HepG2 (cell line): ENCODE results near the gene MEMO1. TPM values are rescaled to one million over a fixed set of nuclear protein-coding genes. Genes with fewer than 3 reads are reported as not detected.

Experiments used
- HDAC2 ChIP-seq: sonication (generic); formaldehyde crosslinking; IDR thresholded peaks from 2 replicates; pipeline ENCODE4 v1.4.0; 2020; ENCODE audit warnings: missing genetic modification reagents
- IKZF4 ChIP-seq: sonication (generic); formaldehyde crosslinking; IDR thresholded peaks from 2 replicates; pipeline ENCODE4 v1.5.1; 2020; ENCODE audit warnings: borderline replicate concordance, mild to moderate bottlenecking, low read depth, missing genetic modification reagents; ENCODE audit errors: not compliant biosample characterization
- LCORL ChIP-seq, 2 experiments: fragments of 450-650 bp in 1 of 2; sonication (generic) in 1 of 2; formaldehyde crosslinking in 1 of 2; IDR thresholded peaks; 2 replicates each; pipeline versions ENCODE4 v1.5.0 to v1.6.1; 2017 to 2020; ENCODE audit warnings: antibody characterized with exemption in 1 of 2, missing genetic modification reagents in 1 of 2
- MTA1 ChIP-seq: sonication (generic); formaldehyde crosslinking; IDR thresholded peaks from 2 replicates; pipeline ENCODE4 v1.4.0; 2020; ENCODE audit warnings: missing genetic modification reagents, mild to moderate bottlenecking, borderline replicate concordance
- SAP130 ChIP-seq: IDR thresholded peaks from 2 replicates; pipeline ENCODE4 v1.6.1; 2016; ENCODE audit warnings: low read depth
- SKI ChIP-seq: fragments of 450-650 bp; IDR thresholded peaks from one replicate; pipeline ENCODE4 v1.6.1; 2018; ENCODE audit warnings: mild to moderate bottlenecking; ENCODE audit not compliant: partially characterized antibody
- ZNF33B ChIP-seq: sonication (generic); formaldehyde crosslinking; IDR thresholded peaks from 2 replicates; pipeline ENCODE4 v1.5.1; 2020; ENCODE audit warnings: mild to moderate bottlenecking, missing genetic modification reagents
- ZNF616 ChIP-seq: sonication (generic); formaldehyde crosslinking; IDR thresholded peaks from 2 replicates; pipeline ENCODE4 v1.5.0; 2020; ENCODE audit warnings: low read depth, mild to moderate bottlenecking, missing genetic modification reagents
- ZNF720 ChIP-seq: sonication (generic); formaldehyde crosslinking; IDR thresholded peaks from 2 replicates; pipeline ENCODE4 v1.4.0; 2020; ENCODE audit warnings: missing genetic modification reagents
- polyA plus RNA-seq, 8 experiments: library from polyadenylated mRNA; depleted of rRNA in 3 of 8; stranded (reverse) in 7 of 8; unstranded in 1 of 8; fragments of >200 nt; fragmentation: Illumina TruSeq in 4 of 8; extraction: Trizol in 4 of 8; gene quantifications; 2 replicates each; pipeline versions ENCODE4 v1.2.1 to v1.2.3, GENCODE V29; 2011 to 2016; ENCODE audit warnings: low read depth in 4 of 8, missing spikeins in 1 of 8, mixed read lengths in 1 of 8; ENCODE audit not compliant: insufficient read depth in 1 of 8
- total RNA-seq, 5 experiments: library from RNA; depleted of rRNA; stranded (reverse); fragments of >200 nt; fragmentation: Illumina TruSeq; extraction: Trizol; gene quantifications; 2 replicates each; pipeline ENCODE4 v1.2.3, GENCODE V29; 2016; ENCODE audit warnings: low read depth in 1 of 5
- TF ChIP-seq, protein P1 (sequence below): IDR thresholded peaks from 2 replicates; pipeline ENCODE4 v1.6.1; 2016
- TF ChIP-seq, protein P2 (sequence below): sonication (generic); formaldehyde crosslinking; IDR thresholded peaks from 2 replicates; pipeline ENCODE4 v1.4.0; 2020; ENCODE audit warnings: missing genetic modification reagents
- TF ChIP-seq, protein P3 (sequence below), 2 experiments: IDR thresholded peaks; 2 replicates each; pipeline ENCODE4 v1.6.1; 2011 to 2012; ENCODE audit warnings: low read length in 2 of 2, borderline replicate concordance in 1 of 2, low read depth in 1 of 2, mild to moderate bottlenecking in 1 of 2, moderate library complexity in 1 of 2
- TF ChIP-seq, protein P4 (sequence below): sonication (generic); formaldehyde crosslinking; IDR thresholded peaks from 2 replicates; pipeline ENCODE4 v1.5.1; 2020; ENCODE audit warnings: mild to moderate bottlenecking, missing genetic modification reagents, moderate library complexity
- TF ChIP-seq, protein P5 (sequence below): IDR thresholded peaks from 2 replicates; pipeline ENCODE4 v1.6.1; 2016; ENCODE audit warnings: low read depth, missing genetic modification reagents, missing compliant biosample characterization

MEMO1 gene
- total and polyA plus RNA-seq, 2 of the 13 experiments (the other 11 are each of a cell fraction or from before 2014, with no cell fraction given), result 69.8 to 81.6 TPM

DNA sequence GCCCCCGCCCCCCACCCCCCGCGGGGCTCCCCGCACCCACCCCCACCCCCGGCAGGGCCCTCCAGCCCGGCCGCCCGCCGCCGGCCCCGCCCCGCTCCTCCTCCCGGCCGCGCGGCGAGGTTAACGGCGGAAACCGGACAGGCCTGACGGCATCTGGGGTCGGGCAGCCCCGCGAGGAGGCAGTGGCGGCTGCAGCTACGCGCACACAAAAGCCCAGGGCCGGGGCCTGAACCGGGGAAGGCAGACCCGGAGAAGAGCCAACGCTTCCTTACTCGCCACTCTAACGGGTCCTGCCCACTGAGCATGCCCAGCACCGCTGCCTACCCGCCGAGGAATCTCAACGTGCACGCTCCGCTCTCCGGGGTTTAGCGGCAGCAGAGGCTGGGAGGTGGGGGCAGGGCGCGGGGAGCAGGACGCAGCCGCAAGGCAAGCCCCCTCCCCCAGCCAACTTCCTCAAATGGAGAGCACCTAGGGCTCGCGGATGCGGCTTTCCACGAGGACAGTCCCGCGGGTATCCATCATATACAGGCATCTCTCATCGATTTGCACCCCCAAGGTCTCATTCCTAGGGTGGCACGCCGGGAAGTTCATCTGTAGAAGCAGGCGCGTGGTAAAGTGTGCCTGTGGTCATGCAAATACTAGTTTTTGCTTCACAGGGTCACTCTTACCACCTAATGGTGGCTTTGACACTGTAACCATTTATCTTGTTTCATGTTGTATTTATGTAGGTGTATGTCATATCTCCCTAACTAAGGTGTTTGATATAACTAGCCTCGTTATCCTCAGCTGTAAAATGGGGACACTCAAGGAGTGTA is at the start of gene MEMO1 (continued):
- peak; percentile 90 for TF ChIP-seq IKZF4 (CRISPR knock-in tag)
- TF ChIP-seq, protein P1, sequence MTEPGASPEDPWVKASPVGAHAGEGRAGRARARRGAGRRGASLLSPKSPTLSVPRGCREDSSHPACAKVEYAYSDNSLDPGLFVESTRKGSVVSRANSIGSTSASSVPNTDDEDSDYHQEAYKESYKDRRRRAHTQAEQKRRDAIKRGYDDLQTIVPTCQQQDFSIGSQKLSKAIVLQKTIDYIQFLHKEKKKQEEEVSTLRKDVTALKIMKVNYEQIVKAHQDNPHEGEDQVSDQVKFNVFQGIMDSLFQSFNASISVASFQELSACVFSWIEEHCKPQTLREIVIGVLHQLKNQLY (CRISPR knock-in tag), result peak; percentile 82
- TF ChIP-seq ZNF33B (CRISPR knock-in tag), result peak; percentile 96
- TF ChIP-seq, protein P2, sequence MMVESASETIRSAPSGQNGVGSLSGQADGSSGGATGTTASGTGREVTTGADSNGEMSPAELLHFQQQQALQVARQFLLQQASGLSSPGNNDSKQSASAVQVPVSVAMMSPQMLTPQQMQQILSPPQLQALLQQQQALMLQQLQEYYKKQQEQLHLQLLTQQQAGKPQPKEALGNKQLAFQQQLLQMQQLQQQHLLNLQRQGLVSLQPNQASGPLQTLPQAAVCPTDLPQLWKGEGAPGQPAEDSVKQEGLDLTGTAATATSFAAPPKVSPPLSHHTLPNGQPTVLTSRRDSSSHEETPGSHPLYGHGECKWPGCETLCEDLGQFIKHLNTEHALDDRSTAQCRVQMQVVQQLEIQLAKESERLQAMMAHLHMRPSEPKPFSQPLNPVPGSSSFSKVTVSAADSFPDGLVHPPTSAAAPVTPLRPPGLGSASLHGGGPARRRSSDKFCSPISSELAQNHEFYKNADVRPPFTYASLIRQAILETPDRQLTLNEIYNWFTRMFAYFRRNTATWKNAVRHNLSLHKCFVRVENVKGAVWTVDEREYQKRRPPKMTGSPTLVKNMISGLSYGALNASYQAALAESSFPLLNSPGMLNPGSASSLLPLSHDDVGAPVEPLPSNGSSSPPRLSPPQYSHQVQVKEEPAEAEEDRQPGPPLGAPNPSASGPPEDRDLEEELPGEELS (CRISPR knock-in tag), result peak; percentile 86
- peak; percentile 82 for TF ChIP-seq SKI
- peak; percentile 95 for TF ChIP-seq SAP130 (CRISPR knock-in tag)
- TF ChIP-seq, protein P3, sequence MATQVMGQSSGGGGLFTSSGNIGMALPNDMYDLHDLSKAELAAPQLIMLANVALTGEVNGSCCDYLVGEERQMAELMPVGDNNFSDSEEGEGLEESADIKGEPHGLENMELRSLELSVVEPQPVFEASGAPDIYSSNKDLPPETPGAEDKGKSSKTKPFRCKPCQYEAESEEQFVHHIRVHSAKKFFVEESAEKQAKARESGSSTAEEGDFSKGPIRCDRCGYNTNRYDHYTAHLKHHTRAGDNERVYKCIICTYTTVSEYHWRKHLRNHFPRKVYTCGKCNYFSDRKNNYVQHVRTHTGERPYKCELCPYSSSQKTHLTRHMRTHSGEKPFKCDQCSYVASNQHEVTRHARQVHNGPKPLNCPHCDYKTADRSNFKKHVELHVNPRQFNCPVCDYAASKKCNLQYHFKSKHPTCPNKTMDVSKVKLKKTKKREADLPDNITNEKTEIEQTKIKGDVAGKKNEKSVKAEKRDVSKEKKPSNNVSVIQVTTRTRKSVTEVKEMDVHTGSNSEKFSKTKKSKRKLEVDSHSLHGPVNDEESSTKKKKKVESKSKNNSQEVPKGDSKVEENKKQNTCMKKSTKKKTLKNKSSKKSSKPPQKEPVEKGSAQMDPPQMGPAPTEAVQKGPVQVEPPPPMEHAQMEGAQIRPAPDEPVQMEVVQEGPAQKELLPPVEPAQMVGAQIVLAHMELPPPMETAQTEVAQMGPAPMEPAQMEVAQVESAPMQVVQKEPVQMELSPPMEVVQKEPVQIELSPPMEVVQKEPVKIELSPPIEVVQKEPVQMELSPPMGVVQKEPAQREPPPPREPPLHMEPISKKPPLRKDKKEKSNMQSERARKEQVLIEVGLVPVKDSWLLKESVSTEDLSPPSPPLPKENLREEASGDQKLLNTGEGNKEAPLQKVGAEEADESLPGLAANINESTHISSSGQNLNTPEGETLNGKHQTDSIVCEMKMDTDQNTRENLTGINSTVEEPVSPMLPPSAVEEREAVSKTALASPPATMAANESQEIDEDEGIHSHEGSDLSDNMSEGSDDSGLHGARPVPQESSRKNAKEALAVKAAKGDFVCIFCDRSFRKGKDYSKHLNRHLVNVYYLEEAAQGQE (IDR thresholded peaks at IDR 0.05; ENCODE audit: borderline replicate concordance in 1 of 2, low read depth in 1 of 2, low read length in 2 of 2), result peak in 1 of 2 experiments; percentile 60; a peak in 2 of 4 replicates
- TF ChIP-seq MTA1, result peak; percentile 98
- peak; percentile 92 for TF ChIP-seq HDAC2 (CRISPR knock-in tag)
- peak; percentile 88; the same call in 1 of the 2 replicates for TF ChIP-seq ZNF616 (CRISPR knock-in tag)
- TF ChIP-seq, protein P4, sequence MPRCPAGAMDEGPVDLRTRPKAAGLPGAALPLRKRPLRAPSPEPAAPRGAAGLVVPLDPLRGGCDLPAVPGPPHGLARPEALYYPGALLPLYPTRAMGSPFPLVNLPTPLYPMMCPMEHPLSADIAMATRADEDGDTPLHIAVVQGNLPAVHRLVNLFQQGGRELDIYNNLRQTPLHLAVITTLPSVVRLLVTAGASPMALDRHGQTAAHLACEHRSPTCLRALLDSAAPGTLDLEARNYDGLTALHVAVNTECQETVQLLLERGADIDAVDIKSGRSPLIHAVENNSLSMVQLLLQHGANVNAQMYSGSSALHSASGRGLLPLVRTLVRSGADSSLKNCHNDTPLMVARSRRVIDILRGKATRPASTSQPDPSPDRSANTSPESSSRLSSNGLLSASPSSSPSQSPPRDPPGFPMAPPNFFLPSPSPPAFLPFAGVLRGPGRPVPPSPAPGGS, result peak; percentile 97
- TF ChIP-seq LCORL (IDR thresholded peaks at IDR 0.05), result no peak
- peak; percentile 93 for TF ChIP-seq LCORL (CRISPR knock-in tag; IDR thresholded peaks at IDR 0.05)
- TF ChIP-seq ZNF720, result no peak; the same call in 1 of the 2 replicates
- TF ChIP-seq, protein P5, sequence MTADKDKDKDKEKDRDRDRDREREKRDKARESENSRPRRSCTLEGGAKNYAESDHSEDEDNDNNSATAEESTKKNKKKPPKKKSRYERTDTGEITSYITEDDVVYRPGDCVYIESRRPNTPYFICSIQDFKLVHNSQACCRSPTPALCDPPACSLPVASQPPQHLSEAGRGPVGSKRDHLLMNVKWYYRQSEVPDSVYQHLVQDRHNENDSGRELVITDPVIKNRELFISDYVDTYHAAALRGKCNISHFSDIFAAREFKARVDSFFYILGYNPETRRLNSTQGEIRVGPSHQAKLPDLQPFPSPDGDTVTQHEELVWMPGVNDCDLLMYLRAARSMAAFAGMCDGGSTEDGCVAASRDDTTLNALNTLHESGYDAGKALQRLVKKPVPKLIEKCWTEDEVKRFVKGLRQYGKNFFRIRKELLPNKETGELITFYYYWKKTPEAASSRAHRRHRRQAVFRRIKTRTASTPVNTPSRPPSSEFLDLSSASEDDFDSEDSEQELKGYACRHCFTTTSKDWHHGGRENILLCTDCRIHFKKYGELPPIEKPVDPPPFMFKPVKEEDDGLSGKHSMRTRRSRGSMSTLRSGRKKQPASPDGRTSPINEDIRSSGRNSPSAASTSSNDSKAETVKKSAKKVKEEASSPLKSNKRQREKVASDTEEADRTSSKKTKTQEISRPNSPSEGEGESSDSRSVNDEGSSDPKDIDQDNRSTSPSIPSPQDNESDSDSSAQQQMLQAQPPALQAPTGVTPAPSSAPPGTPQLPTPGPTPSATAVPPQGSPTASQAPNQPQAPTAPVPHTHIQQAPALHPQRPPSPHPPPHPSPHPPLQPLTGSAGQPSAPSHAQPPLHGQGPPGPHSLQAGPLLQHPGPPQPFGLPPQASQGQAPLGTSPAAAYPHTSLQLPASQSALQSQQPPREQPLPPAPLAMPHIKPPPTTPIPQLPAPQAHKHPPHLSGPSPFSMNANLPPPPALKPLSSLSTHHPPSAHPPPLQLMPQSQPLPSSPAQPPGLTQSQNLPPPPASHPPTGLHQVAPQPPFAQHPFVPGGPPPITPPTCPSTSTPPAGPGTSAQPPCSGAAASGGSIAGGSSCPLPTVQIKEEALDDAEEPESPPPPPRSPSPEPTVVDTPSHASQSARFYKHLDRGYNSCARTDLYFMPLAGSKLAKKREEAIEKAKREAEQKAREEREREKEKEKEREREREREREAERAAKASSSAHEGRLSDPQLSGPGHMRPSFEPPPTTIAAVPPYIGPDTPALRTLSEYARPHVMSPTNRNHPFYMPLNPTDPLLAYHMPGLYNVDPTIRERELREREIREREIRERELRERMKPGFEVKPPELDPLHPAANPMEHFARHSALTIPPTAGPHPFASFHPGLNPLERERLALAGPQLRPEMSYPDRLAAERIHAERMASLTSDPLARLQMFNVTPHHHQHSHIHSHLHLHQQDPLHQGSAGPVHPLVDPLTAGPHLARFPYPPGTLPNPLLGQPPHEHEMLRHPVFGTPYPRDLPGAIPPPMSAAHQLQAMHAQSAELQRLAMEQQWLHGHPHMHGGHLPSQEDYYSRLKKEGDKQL (CRISPR knock-in tag), result 0 out of 2 replicates have a peak, but pooled peaks have one; percentile 65
